ENCODE results near the gene DUOXA1.
A peak's percentile ranks its signal among the peaks of the same experiment; 100 is the strongest.

Gene DUOXA1

GRCh38 chr15:45116006-45116481 is 13.6 kb downstream of the DUOXA1 start:
- H3K27me3 ChIP-seq (ENCODE audit: low read depth, low read length) = peaks cover 70% of the 10 kb centered on the region

GRCh38 chr15:45115312-45115820 is 14.3 kb downstream of the DUOXA1 start:
- H3K36me3 ChIP-seq (ENCODE audit: control insufficient read depth in 1 of 2, insufficient read depth in 2 of 2, low read length in 2 of 2) = no peaks in the 10 kb centered on the region
- peaks cover 3 to 48% of the 10 kb centered on the region in 2 donors for H3K4me1 ChIP-seq (ENCODE audit: control insufficient read depth in 1 of 2, insufficient read depth in 2 of 2, low read length in 2 of 2)
- no peak overlapping the region for H3K27ac ChIP-seq (ENCODE audit: low read length)
- peaks cover 73% of the 10 kb centered on the region for H3K27me3 ChIP-seq (ENCODE audit: low read depth, low read length)
- H3K9me3 ChIP-seq (ENCODE audit: control insufficient read depth in 1 of 2, low read length in 2 of 2) = no peaks in the 10 kb centered on the region
- no peak overlapping the region for H3K4me3 ChIP-seq (ENCODE audit: low read depth in 1 of 2, low read length in 2 of 2)

More at GRCh38 chr15:45116006-45116481, 13.6 kb downstream of the DUOXA1 start:
- no peaks in the 10 kb centered on the region for H3K9me3 ChIP-seq (ENCODE audit: control insufficient read depth in 1 of 2, low read length in 2 of 2)
- peaks cover 3 to 48% of the 10 kb centered on the region in 2 donors for H3K4me1 ChIP-seq (ENCODE audit: control insufficient read depth in 1 of 2, insufficient read depth in 2 of 2, low read length in 2 of 2)
- no peaks in the 10 kb centered on the region for H3K36me3 ChIP-seq (ENCODE audit: control insufficient read depth in 1 of 2, insufficient read depth in 2 of 2, low read length in 2 of 2)
- no peak overlapping the region for H3K4me3 ChIP-seq (ENCODE audit: low read depth in 1 of 2, low read length in 2 of 2)
- H3K27ac ChIP-seq (ENCODE audit: low read length) = no peak overlapping the region

- H3K36me3 ChIP-seq (ENCODE audit: control insufficient read depth in 1 of 2, insufficient read depth in 2 of 2, low read length in 2 of 2) = no peaks in the 10 kb centered on the region
- peaks cover 79% of the 10 kb centered on the region for H3K27me3 ChIP-seq (ENCODE audit: low read depth, low read length)
- no peak overlapping the region for H3K4me3 ChIP-seq (ENCODE audit: low read depth in 1 of 2, low read length in 2 of 2)
- no peaks in the 10 kb centered on the region for H3K9me3 ChIP-seq (ENCODE audit: control insufficient read depth in 1 of 2, low read length in 2 of 2)
- H3K4me1 ChIP-seq (ENCODE audit: control insufficient read depth in 1 of 2, insufficient read depth in 2 of 2, low read length in 2 of 2) = peaks cover 3 to 48% of the 10 kb centered on the region in 2 donors
- no peak overlapping the region for H3K27ac ChIP-seq (ENCODE audit: low read length)
Observed at GRCh38 chr15:45114751-45115085, 15.0 kb downstream of the DUOXA1 start.

GRCh38 chr15:45114076-45114750 is 15.5 kb downstream of the DUOXA1 start, which contains the start of the genes DUOX2 and DUOXA2:
DUOX2 (minus strand) TSS chr15:45114172; CDS start chr15:45113411, 761 bp downstream.
DUOXA2 (plus strand) TSS chr15:45114326; CDS start chr15:45114606, 280 bp downstream.
- no peaks in the 10 kb centered on the region for H3K9me3 ChIP-seq (ENCODE audit: control insufficient read depth in 1 of 2, low read length in 2 of 2)
- H3K27me3 ChIP-seq (ENCODE audit: low read depth, low read length) = peaks cover 78% of the 10 kb centered on the region
- H3K4me3 ChIP-seq (ENCODE audit: low read depth in 1 of 2, low read length in 2 of 2) = peak within 1 kb of the TSS in 1 of 2 donors; percentile 27
- H3K4me1 ChIP-seq (ENCODE audit: control insufficient read depth in 1 of 2, insufficient read depth in 2 of 2, low read length in 2 of 2) = peaks cover 3 to 48% of the 10 kb centered on the region in 2 donors
- no peaks in the 10 kb centered on the region for H3K36me3 ChIP-seq (ENCODE audit: control insufficient read depth in 1 of 2, insufficient read depth in 2 of 2, low read length in 2 of 2)
- H3K27ac ChIP-seq (ENCODE audit: low read length) = no peak within 1 kb of the TSS

GRCh38 chr15:45113380-45113990 is 16.2 kb downstream of the DUOXA1 start:
- Histone ChIP-seq H3K4me1 (ENCODE audit: control insufficient read depth in 1 of 2, insufficient read depth in 2 of 2, low read length in 2 of 2) (peaks cover 3 to 48% of the 10 kb centered on the region in 2 donors), H3K36me3 (ENCODE audit: control insufficient read depth in 1 of 2, insufficient read depth in 2 of 2, low read length in 2 of 2) (no peaks in the 10 kb centered on the region), H3K9me3 (ENCODE audit: control insufficient read depth in 1 of 2, low read length in 2 of 2) (no peaks in the 10 kb centered on the region), H3K4me3 (ENCODE audit: low read depth in 1 of 2, low read length in 2 of 2) (no peak overlapping the region), H3K27me3 (ENCODE audit: low read depth, low read length) (peaks cover 80% of the 10 kb centered on the region), H3K27ac (ENCODE audit: low read length) (no peak overlapping the region)

GRCh38 chr15:45112591-45113379 is 16.9 kb downstream of the DUOXA1 start:
- H3K9me3 ChIP-seq (ENCODE audit: control insufficient read depth in 1 of 2, low read length in 2 of 2) = no peaks in the 10 kb centered on the region
- H3K4me3 ChIP-seq (ENCODE audit: low read depth in 1 of 2, low read length in 2 of 2) = peak overlapping the region in 1 of 2 donors; percentile 27
- peaks cover 3 to 45% of the 10 kb centered on the region in 2 donors for H3K4me1 ChIP-seq (ENCODE audit: control insufficient read depth in 1 of 2, insufficient read depth in 2 of 2, low read length in 2 of 2)
- H3K27me3 ChIP-seq (ENCODE audit: low read depth, low read length) = peaks cover 77% of the 10 kb centered on the region
- no peaks in the 10 kb centered on the region for H3K36me3 ChIP-seq (ENCODE audit: control insufficient read depth in 1 of 2, insufficient read depth in 2 of 2, low read length in 2 of 2)
- no peak overlapping the region for H3K27ac ChIP-seq (ENCODE audit: low read length)

GRCh38 chr15:45112143-45112590 is 17.5 kb downstream of the DUOXA1 start:
- Histone ChIP-seq H3K4me1 (ENCODE audit: control insufficient read depth in 1 of 2, insufficient read depth in 2 of 2, low read length in 2 of 2) (peaks cover 3 to 39% of the 10 kb centered on the region in 2 donors), H3K9me3 (ENCODE audit: control insufficient read depth in 1 of 2, low read length in 2 of 2) (no peaks in the 10 kb centered on the region), H3K36me3 (ENCODE audit: control insufficient read depth in 1 of 2, insufficient read depth in 2 of 2, low read length in 2 of 2) (no peaks in the 10 kb centered on the region), H3K4me3 (ENCODE audit: low read depth in 1 of 2, low read length in 2 of 2) (peak overlapping the region in 1 of 2 donors; percentile 27), H3K27me3 (ENCODE audit: low read depth, low read length) (peaks cover 71% of the 10 kb centered on the region), H3K27ac (ENCODE audit: low read length) (no peak overlapping the region)

- Histone ChIP-seq H3K4me3 (ENCODE audit: low read depth in 1 of 2, low read length in 2 of 2) (no peak overlapping the region), H3K27ac (ENCODE audit: low read length) (no peak overlapping the region), H3K27me3 (ENCODE audit: low read depth, low read length) (peaks cover 65% of the 10 kb centered on the region), H3K4me1 (ENCODE audit: control insufficient read depth in 1 of 2, insufficient read depth in 2 of 2, low read length in 2 of 2) (peaks cover 3 to 33% of the 10 kb centered on the region in 2 donors), H3K36me3 (ENCODE audit: control insufficient read depth in 1 of 2, insufficient read depth in 2 of 2, low read length in 2 of 2) (no peaks in the 10 kb centered on the region), H3K9me3 (ENCODE audit: control insufficient read depth in 1 of 2, low read length in 2 of 2) (no peaks in the 10 kb centered on the region)
Observed at GRCh38 chr15:45111390-45112142, 18.1 kb downstream of the DUOXA1 start.

GRCh38 chr15:45110256-45110820 is 19.3 kb downstream of the DUOXA1 start:
- Histone ChIP-seq H3K36me3 (ENCODE audit: control insufficient read depth in 1 of 2, insufficient read depth in 2 of 2, low read length in 2 of 2) (no peaks in the 10 kb centered on the region), H3K4me3 (ENCODE audit: low read depth in 1 of 2, low read length in 2 of 2) (no peak overlapping the region), H3K27ac (ENCODE audit: low read length) (no peak overlapping the region), H3K4me1 (ENCODE audit: control insufficient read depth in 1 of 2, insufficient read depth in 2 of 2, low read length in 2 of 2) (peaks cover 3 to 28% of the 10 kb centered on the region in 2 donors), H3K27me3 (ENCODE audit: low read depth, low read length) (peaks cover 53% of the 10 kb centered on the region), H3K9me3 (ENCODE audit: control insufficient read depth in 1 of 2, low read length in 2 of 2) (no peaks in the 10 kb centered on the region)

GRCh38 chr15:45107941-45108630 is 21.6 kb downstream of the DUOXA1 start:
- Histone ChIP-seq H3K36me3 (ENCODE audit: control insufficient read depth in 1 of 2, insufficient read depth in 2 of 2, low read length in 2 of 2) (no peaks in the 10 kb centered on the region), H3K27me3 (ENCODE audit: low read depth, low read length) (peaks cover 30% of the 10 kb centered on the region), H3K4me1 (ENCODE audit: control insufficient read depth in 1 of 2, insufficient read depth in 2 of 2, low read length in 2 of 2) (peaks cover 0 to 15% of the 10 kb centered on the region in 2 donors)

More at GRCh38 chr15:45107941-45108630, 21.6 kb downstream of the DUOXA1 start:
- H3K4me3 ChIP-seq (ENCODE audit: low read depth in 1 of 2, low read length in 2 of 2) = no peak overlapping the region
- H3K27ac ChIP-seq (ENCODE audit: low read length) = no peak overlapping the region
- no peaks in the 10 kb centered on the region for H3K9me3 ChIP-seq (ENCODE audit: control insufficient read depth in 1 of 2, low read length in 2 of 2)

Measured in muscle layer of duodenum (tissue), 2 donors.